Effector memory CD8-positive, alpha-beta T cell (primary cell): ENCODE data around the gene ZCCHC18.
"Not testable (repeated sequence)": the region's sequence is repeated elsewhere in the genome, so short reads cannot be mapped to it uniquely, and the experiment has no call there.

ENCODE experiments used
- ATAC-seq: fragments of 150-1000 bp; cut with Tn5 transposase; replicated peaks from 2 replicates; pipeline ENCODE4 v1.10.0; 2021; ENCODE audit warnings: mild to moderate bottlenecking, moderate library complexity
- DNase-seq, 3 experiments: peaks; one replicate each; pipeline ENCODE4 v3.0.0; 2021
- H3K27ac Mint-ChIP-seq, 2 donors: one replicate each; pipeline ENCODE4 v1.8.0; 2022; ENCODE audit warnings: mild to moderate bottlenecking in 2 of 2, mixed read lengths in 2 of 2, moderate library complexity in 2 of 2
- H3K27me3 Mint-ChIP-seq, 2 donors: one replicate each; pipeline ENCODE4 v1.8.0; 2022; ENCODE audit warnings: mixed read lengths in 2 of 2
- H3K36me3 Mint-ChIP-seq: one replicate; pipeline ENCODE4 v1.8.0; 2022; ENCODE audit warnings: mild to moderate bottlenecking, moderate library complexity, mixed read lengths; ENCODE audit not compliant: insufficient read depth
- H3K4me1 Mint-ChIP-seq, 2 donors: one replicate each; pipeline ENCODE4 v1.8.0; 2022; ENCODE audit warnings: low read depth in 2 of 2, mixed read lengths in 2 of 2
- H3K4me3 Mint-ChIP-seq, 2 donors: one replicate each; pipeline ENCODE4 v1.8.0; 2022; ENCODE audit warnings: mild to moderate bottlenecking in 2 of 2, mixed read lengths in 2 of 2, moderate library complexity in 2 of 2
- H3K9me3 Mint-ChIP-seq, 2 donors: one replicate each; pipeline ENCODE4 v1.8.0; 2022; ENCODE audit warnings: mixed read lengths in 2 of 2

Gene ZCCHC18

GRCh38 chrX:104108955-104109354 lies 3.4 kb upstream of the ZCCHC18 start:
- DNase-seq (peak in 1 of 3 experiments; percentile 7), ATAC-seq (peak; percentile 23)
- H3K27ac Mint-ChIP-seq, result peak overlapping the region; percentile 51 to 97
- peaks cover 4% of the 10 kb centered on the region for H3K36me3 Mint-ChIP-seq
- no peaks in the 10 kb centered on the region for H3K9me3 Mint-ChIP-seq
- H3K27me3 Mint-ChIP-seq, result no peaks in the 10 kb centered on the region
- H3K4me3 Mint-ChIP-seq, result peak overlapping the region; percentile 90 to 94
- H3K4me1 Mint-ChIP-seq, result peaks cover 29 to 40% of the 10 kb centered on the region in 2 donors

- H3K27me3 Mint-ChIP-seq, H3K9me3 Mint-ChIP-seq, H3K36me3 Mint-ChIP-seq: not testable (repeated sequence)
- peak overlapping the region; percentile 90 to 94 for H3K4me3 Mint-ChIP-seq
- DNase-seq (peak; percentile 1 to 53 (median 7)), ATAC-seq (peak; percentile 63)
- H3K4me1 Mint-ChIP-seq, result peaks cover 29 to 46% of the 10 kb centered on the region in 2 donors
- H3K27ac Mint-ChIP-seq, result peak overlapping the region; percentile 92 to 97
These were observed 1.7 kb upstream of the ZCCHC18 start for GRCh38 chrX:104110491-104111240.

GRCh38 chrX:104113222-104113965 lies 1.1 kb downstream of the ZCCHC18 start:
- H3K9me3 Mint-ChIP-seq, result no peaks in the 10 kb centered on the region
- peak overlapping the region; percentile 90 to 94 for H3K4me3 Mint-ChIP-seq
- H3K36me3 Mint-ChIP-seq, result peaks cover 4% of the 10 kb centered on the region
- ATAC-seq, result peak; percentile 55
- DNase-seq, result peak; percentile 39 to 51 (median 39)
- H3K27ac Mint-ChIP-seq, result peak overlapping the region; percentile 92 to 97
- H3K4me1 Mint-ChIP-seq, result peaks cover 22 to 35% of the 10 kb centered on the region in 2 donors
- no peaks in the 10 kb centered on the region for H3K27me3 Mint-ChIP-seq

- Mint-ChIP-seq H3K9me3 (no peaks in the 10 kb centered on the region), H3K27ac (peak overlapping the region in 1 of 2 donors; percentile 17), H3K27me3 (no peaks in the 10 kb centered on the region)
These were observed 5.4 kb downstream of the ZCCHC18 start for GRCh38 chrX:104117759-104118158.

GRCh38 chrX:104118765-104119164 lies 6.4 kb downstream of the ZCCHC18 start:
- DNase-seq (no peak), ATAC-seq (no peak)
- Mint-ChIP-seq H3K4me3 (no peak overlapping the region), H3K27me3 (no peaks in the 10 kb centered on the region), H3K36me3 (no peaks in the 10 kb centered on the region), H3K4me1 (peaks cover 14 to 17% of the 10 kb centered on the region in 2 donors), H3K9me3 (no peaks in the 10 kb centered on the region), H3K27ac (no peak overlapping the region)

More at GRCh38 chrX:104117759-104118158, 5.4 kb downstream of the ZCCHC18 start:
- H3K4me3 Mint-ChIP-seq, result no peak overlapping the region
- DNase-seq (no peak), ATAC-seq (no peak)
- no peaks in the 10 kb centered on the region for H3K36me3 Mint-ChIP-seq
- peaks cover 11 to 15% of the 10 kb centered on the region in 2 donors for H3K4me1 Mint-ChIP-seq

GRCh38 chrX:104122829-104123228 lies 10.5 kb downstream of the ZCCHC18 start:
- Mint-ChIP-seq H3K4me3 (no peak overlapping the region), H3K27me3 (no peaks in the 10 kb centered on the region), H3K9me3 (no peaks in the 10 kb centered on the region), H3K4me1 (peaks cover 7 to 13% of the 10 kb centered on the region in 2 donors), H3K27ac (peak overlapping the region; percentile 51 to 93), H3K36me3 (peaks cover 3% of the 10 kb centered on the region)
- ATAC-seq (peak; percentile 53), DNase-seq (no peak)

GRCh38 chrX:104126856-104127255 lies 14.5 kb downstream of the ZCCHC18 start:
- Mint-ChIP-seq H3K27me3 (no peaks in the 10 kb centered on the region), H3K27ac (no peak overlapping the region), H3K9me3 (no peaks in the 10 kb centered on the region), H3K4me1 (peaks cover 7 to 19% of the 10 kb centered on the region in 2 donors), H3K36me3 (peaks cover 11% of the 10 kb centered on the region), H3K4me3 (no peak overlapping the region)
- ATAC-seq (no peak), DNase-seq (no peak)

GRCh38 chrX:104130808-104131207 lies 18.5 kb downstream of the ZCCHC18 start:
- Mint-ChIP-seq H3K36me3 (peaks cover 11% of the 10 kb centered on the region), H3K27me3 (no peaks in the 10 kb centered on the region), H3K9me3 (no peaks in the 10 kb centered on the region), H3K27ac (peak overlapping the region in 1 of 2 donors; percentile 72), H3K4me1 (peaks cover 11 to 21% of the 10 kb centered on the region in 2 donors), H3K4me3 (no peak overlapping the region)
- DNase-seq, result no peak
- no peak for ATAC-seq

GRCh38 chrX:104134583-104135261 lies 22.4 kb downstream of the ZCCHC18 start:
- peak overlapping the region in 1 of 2 donors; percentile 4 for H3K4me3 Mint-ChIP-seq
- H3K27ac Mint-ChIP-seq, result peak overlapping the region; percentile 16 to 70
- H3K9me3 Mint-ChIP-seq, result no peaks in the 10 kb centered on the region
- ATAC-seq (no peak), DNase-seq (no peak)
- H3K27me3 Mint-ChIP-seq, result no peaks in the 10 kb centered on the region
- H3K4me1 Mint-ChIP-seq, result peaks cover 11 to 21% of the 10 kb centered on the region in 2 donors
- peaks cover 5% of the 10 kb centered on the region for H3K36me3 Mint-ChIP-seq

GRCh38 chrX:104135677-104136076 lies 23.4 kb downstream of the ZCCHC18 start:
- Mint-ChIP-seq H3K36me3 (peaks cover 4% of the 10 kb centered on the region), H3K4me3 (no peak overlapping the region), H3K27me3 (no peaks in the 10 kb centered on the region), H3K27ac (peak overlapping the region in 1 of 2 donors; percentile 70), H3K4me1 (peaks cover 11 to 21% of the 10 kb centered on the region in 2 donors), H3K9me3 (no peaks in the 10 kb centered on the region)
- ATAC-seq (no peak), DNase-seq (no peak)

GRCh38 chrX:104136241-104137019 lies 24.1 kb downstream of the ZCCHC18 start:
- Mint-ChIP-seq H3K4me1 (peaks cover 11 to 20% of the 10 kb centered on the region in 2 donors), H3K9me3 (no peaks in the 10 kb centered on the region), H3K27me3 (no peaks in the 10 kb centered on the region), H3K27ac (no peak overlapping the region), H3K36me3 (no peaks in the 10 kb centered on the region), H3K4me3 (peak overlapping the region in 1 of 2 donors; percentile 13)
- ATAC-seq (peak; percentile 76), DNase-seq (peak; percentile 49 to 52 (median 50))

GRCh38 chrX:104137496-104137895 lies 25.2 kb downstream of the ZCCHC18 start:
- DNase-seq (no peak), ATAC-seq (no peak)
- Mint-ChIP-seq H3K36me3 (no peaks in the 10 kb centered on the region), H3K4me3 (no peak overlapping the region), H3K9me3 (no peaks in the 10 kb centered on the region), H3K27ac (peak overlapping the region in 1 of 2 donors; percentile 59), H3K4me1 (peaks cover 11 to 14% of the 10 kb centered on the region in 2 donors), H3K27me3 (no peaks in the 10 kb centered on the region)
